HEK293 (cell line): ENCODE results near the gene ITFG2.

Experiments used
- HOXC10 ChIP-seq: sonication (generic); formaldehyde crosslinking; IDR thresholded peaks from 2 replicates; pipeline ENCODE4 v1.8.1; 2023; ENCODE audit warnings: mild to moderate bottlenecking, missing genetic modification reagents
- KLF7 ChIP-seq: fragments of 450-650 bp; formaldehyde crosslinking; IDR thresholded peaks from 2 replicates; pipeline ENCODE4 v1.5.1; 2016; ENCODE audit warnings: missing biosample characterization, missing genetic modification characterization, borderline replicate concordance
- OSR2 ChIP-seq: fragments of 450-650 bp; formaldehyde crosslinking; IDR thresholded peaks from 2 replicates; pipeline ENCODE4 v1.5.1; 2016; ENCODE audit warnings: missing biosample characterization, missing genetic modification characterization
- PRDM1 ChIP-seq: fragments of 450-650 bp; formaldehyde crosslinking; IDR thresholded peaks from 2 replicates; pipeline ENCODE4; 2016; ENCODE audit warnings: missing biosample characterization, missing genetic modification characterization
- SCRT2 ChIP-seq: fragments of 450-650 bp; formaldehyde crosslinking; IDR thresholded peaks from 2 replicates; pipeline ENCODE4 v1.5.1; 2016; ENCODE audit warnings: missing biosample characterization, missing genetic modification characterization
- ZBTB17 ChIP-seq: fragments of 450-650 bp; formaldehyde crosslinking; IDR thresholded peaks from 2 replicates; pipeline ENCODE4 v1.5.1; 2016; ENCODE audit warnings: missing biosample characterization, missing genetic modification characterization
- ZBTB7A ChIP-seq: fragments of 450-650 bp; formaldehyde crosslinking; IDR thresholded peaks from 2 replicates; pipeline ENCODE4 v1.5.1; 2016; ENCODE audit warnings: low read depth, missing biosample characterization, missing genetic modification characterization
- ZNF112 ChIP-seq: fragments of 450-650 bp; formaldehyde crosslinking; IDR thresholded peaks from 2 replicates; pipeline ENCODE4 v1.5.0; 2017; ENCODE audit warnings: missing biosample characterization, missing genetic modification characterization
- ZNF132 ChIP-seq: fragments of 450-650 bp; formaldehyde crosslinking; IDR thresholded peaks from 2 replicates; pipeline ENCODE4 v1.5.1; 2017; ENCODE audit warnings: missing biosample characterization, missing genetic modification characterization, borderline replicate concordance
- ZNF274 ChIP-seq, 2 experiments: fragments of 200-500 bp in 1 of 2; fragments of 450-650 bp in 1 of 2; sonication (Bioruptor generic) in 1 of 2; formaldehyde crosslinking in 1 of 2; IDR thresholded peaks; 2 replicates each; pipeline versions ENCODE4 v1.5.1 to v1.6.1; 2014 to 2016; ENCODE audit warnings: borderline replicate concordance in 1 of 2, inconsistent platforms in 1 of 2, low read length in 1 of 2, missing biosample characterization in 1 of 2, missing genetic modification characterization in 1 of 2
- ZNF292 ChIP-seq: fragments of 450-650 bp; formaldehyde crosslinking; IDR thresholded peaks from 2 replicates; pipeline ENCODE4 v1.5.1; 2016; ENCODE audit warnings: low read depth, missing biosample characterization, missing genetic modification characterization, borderline replicate concordance
- ZNF324 ChIP-seq: fragments of 450-650 bp; formaldehyde crosslinking; IDR thresholded peaks from 2 replicates; pipeline ENCODE4 v1.5.1; 2016; ENCODE audit warnings: missing biosample characterization, missing genetic modification characterization
- ZNF354C ChIP-seq: fragments of 450-650 bp; formaldehyde crosslinking; IDR thresholded peaks from 2 replicates; pipeline ENCODE4 v1.5.1; 2016; ENCODE audit warnings: missing biosample characterization, missing genetic modification characterization, low read depth, borderline replicate concordance
- ZNF549 ChIP-seq: fragments of 450-650 bp; IDR thresholded peaks from 2 replicates; pipeline ENCODE4 v1.5.1; 2018; ENCODE audit warnings: missing biosample characterization, missing genetic modification characterization, mild to moderate bottlenecking, inconsistent platforms, moderate library complexity
- ZNF555 ChIP-seq: fragments of 450-650 bp; formaldehyde crosslinking; conservative IDR thresholded peaks from 2 replicates; pipeline ENCODE4 v1.5.1; 2017; ENCODE audit warnings: missing biosample characterization, mild to moderate bottlenecking, missing genetic modification characterization, inconsistent platforms
- ZNF596 ChIP-seq: fragments of 450-650 bp; IDR thresholded peaks from 2 replicates; pipeline ENCODE4 v1.5.0; 2018; ENCODE audit warnings: missing biosample characterization, mild to moderate bottlenecking, missing genetic modification characterization, moderate library complexity
- ZNF610 ChIP-seq: fragments of 450-650 bp; formaldehyde crosslinking; IDR thresholded peaks from 2 replicates; pipeline ENCODE4 v1.5.1; 2016; ENCODE audit warnings: missing biosample characterization, missing genetic modification characterization, borderline replicate concordance
- ZNF768 ChIP-seq: fragments of 450-650 bp; formaldehyde crosslinking; IDR thresholded peaks from 2 replicates; pipeline ENCODE4 v1.5.1; 2018; ENCODE audit warnings: missing biosample characterization, mild to moderate bottlenecking, missing genetic modification characterization
- ZNF830 ChIP-seq: fragments of 450-650 bp; IDR thresholded peaks from 2 replicates; pipeline ENCODE4 v1.5.0; 2018; ENCODE audit warnings: missing biosample characterization, missing genetic modification characterization, low read depth, mild to moderate bottlenecking, moderate library complexity
- ZSCAN16 ChIP-seq: fragments of 450-650 bp; formaldehyde crosslinking; IDR thresholded peaks from 2 replicates; pipeline ENCODE4 v1.5.1; 2016; ENCODE audit warnings: missing biosample characterization, missing genetic modification characterization
- ZSCAN23 ChIP-seq: fragments of 450-650 bp; formaldehyde crosslinking; IDR thresholded peaks from 2 replicates; pipeline ENCODE4 v1.5.1; 2016; ENCODE audit warnings: missing biosample characterization, missing genetic modification characterization
- TF ChIP-seq, protein P1 (sequence below): fragments of 450-650 bp; IDR thresholded peaks from 2 replicates; pipeline ENCODE4 v1.5.1; 2018; ENCODE audit warnings: missing biosample characterization, missing genetic modification characterization
- TF ChIP-seq, protein P2 (sequence below): fragments of 450-650 bp; IDR thresholded peaks from 2 replicates; pipeline ENCODE4 v1.5.1; 2018; ENCODE audit warnings: missing biosample characterization, mild to moderate bottlenecking, missing genetic modification characterization
- TF ChIP-seq, protein P3 (sequence below): fragments of 450-650 bp; formaldehyde crosslinking; IDR thresholded peaks from 2 replicates; pipeline ENCODE4 v1.5.1; 2016; ENCODE audit warnings: missing biosample characterization, missing genetic modification characterization
- TF ChIP-seq, protein P4 (sequence below): fragments of 450-650 bp; formaldehyde crosslinking; conservative IDR thresholded peaks from 2 replicates; pipeline ENCODE4 v1.5.1; 2016; ENCODE audit warnings: low read depth, missing biosample characterization, missing genetic modification characterization
- TF ChIP-seq, protein P5 (sequence below): fragments of 450-650 bp; formaldehyde crosslinking; IDR thresholded peaks from 2 replicates; pipeline ENCODE4 v1.5.1; 2016; ENCODE audit warnings: missing biosample characterization, missing genetic modification characterization

ITFG2 gene

DNA sequence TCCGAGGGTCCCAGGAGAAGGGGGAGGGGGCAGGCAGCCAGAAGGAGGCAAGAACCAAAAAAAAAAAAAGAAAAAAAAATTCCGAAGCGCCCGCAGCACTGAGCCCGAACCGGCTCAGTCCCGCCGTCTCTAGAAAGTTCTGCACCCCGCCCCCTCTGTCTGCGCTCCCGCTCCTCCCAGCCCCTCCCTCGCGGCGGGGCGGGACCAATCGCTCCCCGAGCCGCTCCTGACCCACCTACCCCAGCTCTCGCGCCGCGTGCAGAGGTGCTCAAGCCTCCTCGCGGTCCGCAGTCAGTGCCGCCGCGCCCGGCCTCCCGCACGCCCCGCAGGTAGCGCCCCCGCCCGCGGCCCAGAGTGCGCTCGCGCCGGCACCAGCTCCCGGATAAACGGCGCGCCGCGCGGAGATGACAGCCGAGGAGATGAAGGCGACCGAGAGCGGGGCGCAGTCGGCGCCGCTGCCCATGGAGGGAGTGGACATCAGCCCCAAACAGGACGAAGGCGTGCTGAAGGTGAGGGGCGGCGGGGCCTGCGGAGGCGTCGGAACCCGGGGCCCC is 17.7 kb upstream of the ITFG2 start, which contains the start of gene FKBP4 (continued):
- TF ChIP-seq HOXC10 (CRISPR knock-in tag) (no peak), KLF7 (no peak), ZNF549 (tag by site-specific recombination) (no peak), OSR2 (tag by site-specific recombination) (no peak; the same call in 1 of the 2 replicates), ZNF610 (tag by site-specific recombination) (peak; percentile 87; the same call in 1 of the 2 replicates), ZNF596 (tag by site-specific recombination) (no peak), SCRT2 (tag by site-specific recombination) (no peak), ZNF132 (tag by site-specific recombination) (no peak), ZNF768 (no peak), ZNF354C (tag by site-specific recombination) (no peak), ZBTB17 (peak; percentile 84), ZSCAN16 (tag by site-specific recombination) (0 out of 2 replicates have a peak, but pooled peaks have one; percentile 26), ZBTB7A (tag by site-specific recombination) (peak; percentile 45; the same call in 1 of the 2 replicates), ZNF555 (tag by site-specific recombination) (no peak), ZNF830 (no peak), PRDM1 (no peak), ZSCAN23 (tag by site-specific recombination) (peak; percentile 32; the same call in 1 of the 2 replicates), ZNF112 (no peak), ZNF274 (IDR thresholded peaks at IDR 0.05; ENCODE audit: low read length) (no peak), ZNF274 (tag by site-specific recombination; IDR thresholded peaks at IDR 0.05; ENCODE audit: borderline replicate concordance) (no peak), ZNF324 (tag by site-specific recombination) (peak; percentile 74; the same call in 1 of the 2 replicates), ZNF292 (tag by site-specific recombination) (no peak)
- TF ChIP-seq, protein P1, sequence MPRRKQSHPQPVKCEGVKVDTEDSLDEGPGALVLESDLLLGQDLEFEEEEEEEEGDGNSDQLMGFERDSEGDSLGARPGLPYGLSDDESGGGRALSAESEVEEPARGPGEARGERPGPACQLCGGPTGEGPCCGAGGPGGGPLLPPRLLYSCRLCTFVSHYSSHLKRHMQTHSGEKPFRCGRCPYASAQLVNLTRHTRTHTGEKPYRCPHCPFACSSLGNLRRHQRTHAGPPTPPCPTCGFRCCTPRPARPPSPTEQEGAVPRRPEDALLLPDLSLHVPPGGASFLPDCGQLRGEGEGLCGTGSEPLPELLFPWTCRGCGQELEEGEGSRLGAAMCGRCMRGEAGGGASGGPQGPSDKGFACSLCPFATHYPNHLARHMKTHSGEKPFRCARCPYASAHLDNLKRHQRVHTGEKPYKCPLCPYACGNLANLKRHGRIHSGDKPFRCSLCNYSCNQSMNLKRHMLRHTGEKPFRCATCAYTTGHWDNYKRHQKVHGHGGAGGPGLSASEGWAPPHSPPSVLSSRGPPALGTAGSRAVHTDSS (tag by site-specific recombination), result no peak
- TF ChIP-seq, protein P2, sequence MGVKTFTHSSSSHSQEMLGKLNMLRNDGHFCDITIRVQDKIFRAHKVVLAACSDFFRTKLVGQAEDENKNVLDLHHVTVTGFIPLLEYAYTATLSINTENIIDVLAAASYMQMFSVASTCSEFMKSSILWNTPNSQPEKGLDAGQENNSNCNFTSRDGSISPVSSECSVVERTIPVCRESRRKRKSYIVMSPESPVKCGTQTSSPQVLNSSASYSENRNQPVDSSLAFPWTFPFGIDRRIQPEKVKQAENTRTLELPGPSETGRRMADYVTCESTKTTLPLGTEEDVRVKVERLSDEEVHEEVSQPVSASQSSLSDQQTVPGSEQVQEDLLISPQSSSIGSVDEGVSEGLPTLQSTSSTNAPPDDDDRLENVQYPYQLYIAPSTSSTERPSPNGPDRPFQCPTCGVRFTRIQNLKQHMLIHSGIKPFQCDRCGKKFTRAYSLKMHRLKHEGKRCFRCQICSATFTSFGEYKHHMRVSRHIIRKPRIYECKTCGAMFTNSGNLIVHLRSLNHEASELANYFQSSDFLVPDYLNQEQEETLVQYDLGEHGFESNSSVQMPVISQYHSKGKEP, result no peak
- TF ChIP-seq, protein P3, sequence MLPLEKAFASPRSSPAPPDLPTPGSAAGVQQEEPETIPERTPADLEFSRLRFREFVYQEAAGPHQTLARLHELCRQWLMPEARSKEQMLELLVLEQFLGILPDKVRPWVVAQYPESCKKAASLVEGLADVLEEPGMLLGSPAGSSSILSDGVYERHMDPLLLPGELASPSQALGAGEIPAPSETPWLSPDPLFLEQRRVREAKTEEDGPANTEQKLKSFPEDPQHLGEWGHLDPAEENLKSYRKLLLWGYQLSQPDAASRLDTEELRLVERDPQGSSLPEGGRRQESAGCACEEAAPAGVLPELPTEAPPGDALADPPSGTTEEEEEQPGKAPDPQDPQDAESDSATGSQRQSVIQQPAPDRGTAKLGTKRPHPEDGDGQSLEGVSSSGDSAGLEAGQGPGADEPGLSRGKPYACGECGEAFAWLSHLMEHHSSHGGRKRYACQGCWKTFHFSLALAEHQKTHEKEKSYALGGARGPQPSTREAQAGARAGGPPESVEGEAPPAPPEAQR, result no peak
- TF ChIP-seq, protein P4, sequence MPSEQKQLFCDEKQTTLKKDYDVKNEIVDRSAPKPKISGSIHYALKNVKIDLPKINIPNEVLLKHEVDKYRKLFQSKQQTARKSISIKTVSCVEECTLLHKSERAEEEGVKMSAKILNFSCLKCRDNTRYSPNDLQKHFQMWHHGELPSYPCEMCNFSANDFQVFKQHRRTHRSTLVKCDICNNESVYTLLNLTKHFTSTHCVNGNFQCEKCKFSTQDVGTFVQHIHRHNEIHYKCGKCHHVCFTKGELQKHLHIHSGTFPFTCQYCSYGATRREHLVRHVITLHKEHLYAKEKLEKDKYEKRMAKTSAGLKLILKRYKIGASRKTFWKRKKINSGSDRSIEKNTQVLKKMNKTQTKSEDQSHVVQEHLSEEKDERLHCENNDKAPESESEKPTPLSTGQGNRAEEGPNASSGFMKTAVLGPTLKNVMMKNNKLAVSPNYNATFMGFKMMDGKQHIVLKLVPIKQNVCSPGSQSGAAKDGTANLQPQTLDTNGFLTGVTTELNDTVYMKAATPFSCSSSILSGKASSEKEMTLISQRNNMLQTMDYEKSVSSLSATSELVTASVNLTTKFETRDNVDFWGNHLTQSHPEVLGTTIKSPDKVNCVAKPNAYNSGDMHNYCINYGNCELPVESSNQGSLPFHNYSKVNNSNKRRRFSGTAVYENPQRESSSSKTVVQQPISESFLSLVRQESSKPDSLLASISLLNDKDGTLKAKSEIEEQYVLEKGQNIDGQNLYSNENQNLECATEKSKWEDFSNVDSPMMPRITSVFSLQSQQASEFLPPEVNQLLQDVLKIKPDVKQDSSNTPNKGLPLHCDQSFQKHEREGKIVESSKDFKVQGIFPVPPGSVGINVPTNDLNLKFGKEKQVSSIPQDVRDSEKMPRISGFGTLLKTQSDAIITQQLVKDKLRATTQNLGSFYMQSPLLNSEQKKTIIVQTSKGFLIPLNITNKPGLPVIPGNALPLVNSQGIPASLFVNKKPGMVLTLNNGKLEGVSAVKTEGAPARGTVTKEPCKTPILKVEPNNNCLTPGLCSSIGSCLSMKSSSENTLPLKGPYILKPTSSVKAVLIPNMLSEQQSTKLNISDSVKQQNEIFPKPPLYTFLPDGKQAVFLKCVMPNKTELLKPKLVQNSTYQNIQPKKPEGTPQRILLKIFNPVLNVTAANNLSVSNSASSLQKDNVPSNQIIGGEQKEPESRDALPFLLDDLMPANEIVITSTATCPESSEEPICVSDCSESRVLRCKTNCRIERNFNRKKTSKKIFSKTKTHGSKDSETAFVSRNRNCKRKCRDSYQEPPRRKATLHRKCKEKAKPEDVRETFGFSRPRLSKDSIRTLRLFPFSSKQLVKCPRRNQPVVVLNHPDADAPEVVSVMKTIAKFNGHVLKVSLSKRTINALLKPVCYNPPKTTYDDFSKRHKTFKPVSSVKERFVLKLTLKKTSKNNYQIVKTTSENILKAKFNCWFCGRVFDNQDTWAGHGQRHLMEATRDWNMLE (tag by site-specific recombination), result no peak
- TF ChIP-seq, protein P5, sequence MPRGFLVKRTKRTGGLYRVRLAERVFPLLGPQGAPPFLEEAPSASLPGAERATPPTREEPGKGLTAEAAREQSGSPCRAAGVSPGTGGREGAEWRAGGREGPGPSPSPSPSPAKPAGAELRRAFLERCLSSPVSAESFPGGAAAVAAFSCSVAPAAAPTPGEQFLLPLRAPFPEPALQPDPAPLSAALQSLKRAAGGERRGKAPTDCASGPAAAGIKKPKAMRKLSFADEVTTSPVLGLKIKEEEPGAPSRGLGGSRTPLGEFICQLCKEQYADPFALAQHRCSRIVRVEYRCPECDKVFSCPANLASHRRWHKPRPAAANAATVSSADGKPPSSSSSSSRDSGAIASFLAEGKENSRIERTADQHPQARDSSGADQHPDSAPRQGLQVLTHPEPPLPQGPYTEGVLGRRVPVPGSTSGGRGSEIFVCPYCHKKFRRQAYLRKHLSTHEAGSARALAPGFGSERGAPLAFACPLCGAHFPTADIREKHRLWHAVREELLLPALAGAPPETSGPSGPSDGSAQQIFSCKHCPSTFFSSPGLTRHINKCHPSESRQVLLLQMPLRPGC (tag by site-specific recombination), result no peak
